ENCODE measurements around the gene ERN1. TPM values are rescaled to one million over a fixed set of nuclear protein-coding genes. Genes with fewer than 3 reads are reported as not detected.

Gene ERN1
- total RNA-seq, 4 donors from 2014 or later, result 9.7 to 27.5 (median 13.8) TPM

GRCh38 chr17:64003526-64004121 lies 126.3 kb downstream of the ERN1 start:
- Histone ChIP-seq H3K36me3 (no peaks in the 10 kb centered on the region), H3K4me1 (peaks cover 9 to 26% of the 10 kb centered on the region in 2 donors), H3K9me3 (no peaks in the 10 kb centered on the region), H3K27ac (peak overlapping the region in 3 of 4 donors; percentile 73 to 80 (median 76)), H3K27me3 (peaks cover 7 to 15% (median 14%) of the 10 kb centered on the region in 3 donors), H3K4me3 (no peak overlapping the region)
- TF ChIP-seq POLR2A (IDR thresholded peaks at IDR 0.05), result no peak
- no peak for TF ChIP-seq CTCF (IDR thresholded peaks at IDR 0.05 in 4 of 5, conservative IDR thresholded peaks at IDR 0.05 in 1 of 5)
- DNase-seq (no peak), ATAC-seq (no peak)
- intact Hi-C loops (cut with DNase I; ENCODE audit: low total_unique reads) (no loop called here), in situ Hi-C loops (cut with MboI; ENCODE audit: low sequenced_read_pairs in 4 of 4) (no loop called here)

GRCh38 chr17:64002658-64003525 lies 127.1 kb downstream of the ERN1 start:
- H3K4me1 ChIP-seq, result peaks cover 16 to 21% of the 10 kb centered on the region in 2 donors
- peak overlapping the region; percentile 65 to 80 (median 74) for H3K27ac ChIP-seq
- H3K36me3 ChIP-seq, result no peaks in the 10 kb centered on the region
- no peak for ATAC-seq
- TF ChIP-seq CTCF (IDR thresholded peaks at IDR 0.05 in 4 of 5, conservative IDR thresholded peaks at IDR 0.05 in 1 of 5), result no peak
- TF ChIP-seq POLR2A (IDR thresholded peaks at IDR 0.05), result no peak
- H3K27me3 ChIP-seq, result peaks cover 9 to 22% (median 21%) of the 10 kb centered on the region in 3 donors
- in situ Hi-C loops (cut with MboI; ENCODE audit: low sequenced_read_pairs in 4 of 4), result no loop called here
- H3K9me3 ChIP-seq, result no peaks in the 10 kb centered on the region
- H3K4me3 ChIP-seq, result no peak overlapping the region
- intact Hi-C loops (cut with DNase I; ENCODE audit: low total_unique reads), result no loop called here
- DNase-seq, result no peak

GRCh38 chr17:64001763-64002529 lies 128.0 kb downstream of the ERN1 start:
- peak in 1 of 2 donors; percentile 53 for ATAC-seq
- intact Hi-C loops (cut with DNase I; ENCODE audit: low total_unique reads) (no loop called here), in situ Hi-C loops (cut with MboI; ENCODE audit: low sequenced_read_pairs in 4 of 4) (no loop called here)
- Histone ChIP-seq H3K36me3 (no peaks in the 10 kb centered on the region), H3K27ac (peak overlapping the region; percentile 65 to 80 (median 74)), H3K27me3 (peaks cover 12 to 23% (median 23%) of the 10 kb centered on the region in 3 donors), H3K4me3 (no peak overlapping the region), H3K4me1 (peaks cover 16 to 21% of the 10 kb centered on the region in 2 donors), H3K9me3 (no peaks in the 10 kb centered on the region)
- TF ChIP-seq POLR2A (IDR thresholded peaks at IDR 0.05) (no peak), CTCF (IDR thresholded peaks at IDR 0.05 in 4 of 5, conservative IDR thresholded peaks at IDR 0.05 in 1 of 5) (no peak)
- peak in 1 of 2 donors; percentile 48 for DNase-seq

GRCh38 chr17:64001091-64001579 lies 128.8 kb downstream of the ERN1 start:
- peaks cover 15 to 16% of the 10 kb centered on the region in 2 donors for H3K4me1 ChIP-seq
- in situ Hi-C loops (cut with MboI; ENCODE audit: low sequenced_read_pairs in 4 of 4), result no loop called here

More at GRCh38 chr17:64001091-64001579, 128.8 kb downstream of the ERN1 start:
- peak overlapping the region; percentile 65 to 80 (median 74) for H3K27ac ChIP-seq
- no peak for DNase-seq
- no peak for ATAC-seq
- intact Hi-C loops (cut with DNase I; ENCODE audit: low total_unique reads), result no loop called here
- TF ChIP-seq CTCF (IDR thresholded peaks at IDR 0.05 in 4 of 5, conservative IDR thresholded peaks at IDR 0.05 in 1 of 5), result no peak
- TF ChIP-seq POLR2A (IDR thresholded peaks at IDR 0.05), result no peak
- H3K27me3 ChIP-seq, result peaks cover 12 to 23% (median 23%) of the 10 kb centered on the region in 3 donors
- H3K4me3 ChIP-seq, result no peak overlapping the region
- no peaks in the 10 kb centered on the region for H3K36me3 ChIP-seq
- no peaks in the 10 kb centered on the region for H3K9me3 ChIP-seq

Measured in gastrocnemius medialis (tissue), 4 donors.